Measurements from ENCODE around the gene MBP. TPM values are rescaled to one million over a fixed set of nuclear protein-coding genes. Genes with fewer than 3 reads are reported as not detected.
"Not testable (repeated sequence)": the region's sequence is repeated elsewhere in the genome, so short reads cannot be mapped to it uniquely, and the experiment has no call there.

Gene MBP
- total RNA-seq, 1 donor from 2014 or later: 54.3 TPM

- intact Hi-C loops (cut with micrococcal nuclease): no loop called here
- Mint-ChIP-seq H3K9me3 (no peaks in the 10 kb centered on the region), H3K27me3 (ENCODE audit: low read depth) (no peaks in the 10 kb centered on the region), H3K27ac (no peak overlapping the region), H3K4me1 (ENCODE audit: low read depth) (peaks cover 3% of the 10 kb centered on the region), H3K36me3 (ENCODE audit: low read depth) (peaks cover 36% of the 10 kb centered on the region), H3K4me3 (ENCODE audit: low read depth) (no peak overlapping the region)
- no peak for DNase-seq (ENCODE audit: low spot score)
Measured at GRCh38 chr18:77025831-77026363, 106.7 kb downstream of the MBP start.

- intact Hi-C loops (cut with micrococcal nuclease): no loop called here
- Mint-ChIP-seq H3K4me3 (ENCODE audit: low read depth) (no peak overlapping the region), H3K27me3 (ENCODE audit: low read depth) (no peaks in the 10 kb centered on the region), H3K4me1 (ENCODE audit: low read depth) (peaks cover 3% of the 10 kb centered on the region), H3K36me3 (ENCODE audit: low read depth) (peaks cover 36% of the 10 kb centered on the region), H3K9me3 (no peaks in the 10 kb centered on the region), H3K27ac (no peak overlapping the region)
- no peak for DNase-seq (ENCODE audit: low spot score)
Measured at GRCh38 chr18:77025123-77025522, 107.5 kb downstream of the MBP start.

GRCh38 chr18:77024476-77024875, 108.1 kb downstream of the MBP start:
- no peak for DNase-seq (ENCODE audit: low spot score)
- H3K4me1 Mint-ChIP-seq (ENCODE audit: low read depth): peaks cover 3% of the 10 kb centered on the region
- H3K27ac Mint-ChIP-seq: no peak overlapping the region
- intact Hi-C loops (cut with micrococcal nuclease): no loop called here
- H3K9me3 Mint-ChIP-seq: no peaks in the 10 kb centered on the region
- H3K27me3 Mint-ChIP-seq (ENCODE audit: low read depth): no peaks in the 10 kb centered on the region
- no peak overlapping the region for H3K4me3 Mint-ChIP-seq (ENCODE audit: low read depth)
- H3K36me3 Mint-ChIP-seq (ENCODE audit: low read depth): peaks cover 36% of the 10 kb centered on the region

- peaks cover 48% of the 10 kb centered on the region for H3K36me3 Mint-ChIP-seq (ENCODE audit: low read depth)
- no peak overlapping the region for H3K4me3 Mint-ChIP-seq (ENCODE audit: low read depth)
- H3K27ac Mint-ChIP-seq: no peak overlapping the region
- intact Hi-C loops (cut with micrococcal nuclease): no loop called here
- H3K27me3 Mint-ChIP-seq (ENCODE audit: low read depth): no peaks in the 10 kb centered on the region
- H3K9me3 Mint-ChIP-seq: no peaks in the 10 kb centered on the region
- peaks cover 5% of the 10 kb centered on the region for H3K4me1 Mint-ChIP-seq (ENCODE audit: low read depth)
- DNase-seq (ENCODE audit: low spot score): no peak
Measured at GRCh38 chr18:77023102-77023782, 109.3 kb downstream of the MBP start.

GRCh38 chr18:77022556-77022955, 110.0 kb downstream of the MBP start:
- no peaks in the 10 kb centered on the region for H3K27me3 Mint-ChIP-seq (ENCODE audit: low read depth)
- no peak for DNase-seq (ENCODE audit: low spot score)
- H3K36me3 Mint-ChIP-seq (ENCODE audit: low read depth): peaks cover 53% of the 10 kb centered on the region
- H3K4me3 Mint-ChIP-seq (ENCODE audit: low read depth): no peak overlapping the region
- no peaks in the 10 kb centered on the region for H3K9me3 Mint-ChIP-seq
- H3K4me1 Mint-ChIP-seq (ENCODE audit: low read depth): peaks cover 5% of the 10 kb centered on the region
- intact Hi-C loops (cut with micrococcal nuclease): no loop called here
- H3K27ac Mint-ChIP-seq: no peak overlapping the region

- Mint-ChIP-seq H3K36me3 (ENCODE audit: low read depth) (peaks cover 55% of the 10 kb centered on the region), H3K9me3 (no peaks in the 10 kb centered on the region), H3K4me1 (ENCODE audit: low read depth) (peaks cover 5% of the 10 kb centered on the region), H3K4me3 (ENCODE audit: low read depth) (no peak overlapping the region), H3K27me3 (ENCODE audit: low read depth) (no peaks in the 10 kb centered on the region), H3K27ac (no peak overlapping the region)
- intact Hi-C loops (cut with micrococcal nuclease): no loop called here
- DNase-seq (ENCODE audit: low spot score): no peak
Measured at GRCh38 chr18:77022116-77022515, 110.5 kb downstream of the MBP start.

DNA sequence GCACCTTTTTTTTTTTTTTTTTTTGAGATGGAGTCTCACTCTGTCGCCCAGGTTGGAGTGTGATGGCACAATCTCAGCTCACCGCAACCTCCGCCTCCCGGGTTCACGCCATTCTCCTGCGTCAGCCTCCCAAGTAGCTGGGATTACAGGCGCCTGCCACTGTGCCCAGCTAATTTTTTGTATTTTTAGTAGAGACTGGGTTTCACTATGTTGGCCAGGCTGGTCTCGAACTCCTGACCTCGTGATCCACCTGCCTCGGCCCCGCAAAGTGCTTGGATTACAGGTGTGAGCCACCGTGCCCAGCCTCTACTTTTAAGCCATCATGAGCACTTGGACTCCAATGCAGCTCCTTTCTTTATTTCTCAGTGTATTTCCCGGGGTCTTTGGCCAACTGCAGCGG, 111.1 kb downstream of the MBP start:
- H3K27ac Mint-ChIP-seq; DNase-seq (ENCODE audit: low spot score); H3K9me3 Mint-ChIP-seq; H3K27me3 Mint-ChIP-seq (ENCODE audit: low read depth); H3K4me1 Mint-ChIP-seq (ENCODE audit: low read depth); H3K4me3 Mint-ChIP-seq (ENCODE audit: low read depth); intact Hi-C loops (cut with micrococcal nuclease): not testable (repeated sequence)
- H3K36me3 Mint-ChIP-seq (ENCODE audit: low read depth): peaks cover 58% of the 10 kb centered on the region

DNA sequence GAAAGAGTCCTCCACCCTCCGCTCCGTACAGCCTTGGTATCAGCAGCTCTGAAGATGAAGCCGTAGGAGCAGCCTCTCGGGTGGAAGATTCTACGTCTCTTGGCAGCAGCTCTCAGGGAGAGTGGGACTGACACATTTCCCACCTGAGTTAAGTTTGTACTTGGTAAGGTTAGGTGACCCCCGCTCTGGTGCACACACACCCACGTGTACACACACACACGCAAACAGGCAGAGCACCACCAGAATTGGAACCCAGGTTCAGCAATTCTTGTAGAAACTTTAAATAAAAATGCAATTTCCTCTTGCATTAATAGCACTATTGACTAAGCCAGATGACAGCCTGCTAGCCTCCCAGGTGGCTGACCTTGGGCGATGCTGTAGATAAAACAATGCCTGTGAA, 111.5 kb downstream of the MBP start:
- no peaks in the 10 kb centered on the region for H3K27me3 Mint-ChIP-seq (ENCODE audit: low read depth)
- no peak for DNase-seq (ENCODE audit: low spot score)
- no peak overlapping the region for H3K4me3 Mint-ChIP-seq (ENCODE audit: low read depth)
- peaks cover 62% of the 10 kb centered on the region for H3K36me3 Mint-ChIP-seq (ENCODE audit: low read depth)
- intact Hi-C loops (cut with micrococcal nuclease): no loop called here
- H3K27ac Mint-ChIP-seq: no peak overlapping the region
- H3K9me3 Mint-ChIP-seq: no peaks in the 10 kb centered on the region
- H3K4me1 Mint-ChIP-seq (ENCODE audit: low read depth): peaks cover 5% of the 10 kb centered on the region

- no peaks in the 10 kb centered on the region for H3K9me3 Mint-ChIP-seq
- H3K4me1 Mint-ChIP-seq (ENCODE audit: low read depth): peaks cover 7% of the 10 kb centered on the region
- no peak for DNase-seq (ENCODE audit: low spot score)
- H3K4me3 Mint-ChIP-seq (ENCODE audit: low read depth): no peak overlapping the region
- H3K27me3 Mint-ChIP-seq (ENCODE audit: low read depth): no peaks in the 10 kb centered on the region
- intact Hi-C loops (cut with micrococcal nuclease): no loop called here
- H3K36me3 Mint-ChIP-seq (ENCODE audit: low read depth): peaks cover 63% of the 10 kb centered on the region
- H3K27ac Mint-ChIP-seq: no peak overlapping the region
Measured at GRCh38 chr18:77020561-77020960, 112.0 kb downstream of the MBP start.

- Mint-ChIP-seq H3K9me3 (no peaks in the 10 kb centered on the region), H3K27ac (peak overlapping the region; percentile 2), H3K4me3 (ENCODE audit: low read depth) (no peak overlapping the region), H3K27me3 (ENCODE audit: low read depth) (no peaks in the 10 kb centered on the region), H3K4me1 (ENCODE audit: low read depth) (peaks cover 7% of the 10 kb centered on the region), H3K36me3 (ENCODE audit: low read depth) (peaks cover 65% of the 10 kb centered on the region)
- no peak for DNase-seq (ENCODE audit: low spot score)
- intact Hi-C loops (cut with micrococcal nuclease): no loop called here
Measured at GRCh38 chr18:77019641-77020040, 112.9 kb downstream of the MBP start.

GRCh38 chr18:77018650-77019049, 113.9 kb downstream of the MBP start:
- H3K27ac Mint-ChIP-seq; DNase-seq (ENCODE audit: low spot score); H3K27me3 Mint-ChIP-seq (ENCODE audit: low read depth); H3K4me1 Mint-ChIP-seq (ENCODE audit: low read depth); H3K9me3 Mint-ChIP-seq; intact Hi-C loops (cut with micrococcal nuclease); H3K4me3 Mint-ChIP-seq (ENCODE audit: low read depth): not testable (repeated sequence)
- peaks cover 63% of the 10 kb centered on the region for H3K36me3 Mint-ChIP-seq (ENCODE audit: low read depth)

DNA sequence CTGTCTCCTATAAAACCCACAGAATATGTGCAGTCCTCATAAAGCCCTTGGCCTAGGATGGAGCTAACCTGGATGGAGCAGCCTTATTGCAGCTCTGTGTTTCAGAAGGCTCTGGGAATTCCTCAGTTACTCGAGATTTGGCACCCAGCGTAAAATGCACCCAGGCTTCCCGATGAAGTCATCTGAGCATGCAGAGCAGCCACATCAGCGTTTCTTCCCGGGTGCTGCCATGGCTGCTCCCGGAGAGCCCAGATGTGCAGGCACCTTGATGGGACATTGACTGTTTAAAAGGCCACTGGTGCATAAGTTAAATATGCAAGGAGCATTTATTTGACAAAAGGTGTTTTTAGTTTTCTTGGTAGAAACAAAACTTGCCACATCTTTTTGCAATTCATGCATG, 115.2 kb downstream of the MBP start:
- intact Hi-C loops (cut with micrococcal nuclease): no loop called here
- no peak for DNase-seq (ENCODE audit: low spot score)
- H3K36me3 Mint-ChIP-seq (ENCODE audit: low read depth): peaks cover 68% of the 10 kb centered on the region

DNA sequence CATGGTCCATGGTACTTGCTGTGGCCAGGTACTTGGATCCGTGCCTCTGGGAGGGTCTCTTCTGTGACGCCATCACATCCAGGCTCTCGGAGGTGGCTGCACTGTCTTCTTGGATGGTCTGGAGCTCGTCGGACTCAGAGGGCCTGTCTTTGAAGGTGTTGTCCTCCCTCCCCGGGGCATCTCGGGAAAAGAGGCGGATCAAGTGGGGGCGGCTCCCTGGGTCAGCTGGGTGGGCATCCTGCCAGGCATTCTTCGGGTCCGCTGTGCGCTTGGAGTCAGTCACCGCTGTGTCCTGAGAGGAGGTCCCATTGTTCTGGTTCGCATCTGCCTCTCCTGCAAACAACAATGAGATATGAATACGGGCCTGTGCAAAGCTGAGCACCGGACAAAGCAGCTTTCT, 115.6 kb downstream of the MBP start:
- Mint-ChIP-seq H3K36me3 (ENCODE audit: low read depth) (peaks cover 71% of the 10 kb centered on the region), H3K27me3 (ENCODE audit: low read depth) (no peaks in the 10 kb centered on the region), H3K4me1 (ENCODE audit: low read depth) (peaks cover 8% of the 10 kb centered on the region), H3K9me3 (no peaks in the 10 kb centered on the region), H3K27ac (no peak overlapping the region), H3K4me3 (ENCODE audit: low read depth) (no peak overlapping the region)
- no peak for DNase-seq (ENCODE audit: low spot score)
- intact Hi-C loops (cut with micrococcal nuclease): no loop called here

More for the DNA sequence above, 115.2 kb downstream of the MBP start:
- Mint-ChIP-seq H3K4me3 (ENCODE audit: low read depth) (no peak overlapping the region), H3K4me1 (ENCODE audit: low read depth) (peaks cover 4% of the 10 kb centered on the region), H3K27me3 (ENCODE audit: low read depth) (no peaks in the 10 kb centered on the region), H3K9me3 (no peaks in the 10 kb centered on the region), H3K27ac (no peak overlapping the region)
